ENCODE results near the gene CPT2. TPM values are rescaled to one million over a fixed set of nuclear protein-coding genes. Genes with fewer than 3 reads are reported as not detected.

Gene CPT2
- total RNA-seq, 1 donor from 2014 or later, result 19.0 TPM

DNA sequence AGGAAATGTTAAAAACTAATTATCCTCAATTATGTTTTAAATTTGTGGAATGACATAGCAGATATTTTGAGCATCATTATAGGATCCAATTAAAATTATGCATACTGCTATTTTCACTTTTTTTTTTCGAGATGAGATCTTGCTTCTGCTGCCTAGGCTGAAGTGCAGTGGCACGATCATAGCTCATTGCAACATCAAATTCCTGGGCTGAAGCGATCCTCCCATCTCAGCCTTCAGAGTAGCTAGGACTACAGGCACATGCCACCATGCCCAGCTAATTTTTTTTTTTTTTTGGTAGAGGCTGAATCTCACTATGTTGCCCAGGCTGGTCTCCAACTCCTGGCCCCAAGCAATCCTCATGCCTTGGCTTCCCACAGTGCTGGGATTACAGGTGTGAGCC is 42.9 kb upstream of the CPT2 start:
- no peak overlapping the region for H3K9ac ChIP-seq
- H3K9me3 Mint-ChIP-seq, result no peaks in the 10 kb centered on the region
- no peaks in the 10 kb centered on the region for H3K79me2 ChIP-seq (ENCODE audit: low read depth)
- no peak for DNase-seq (ENCODE audit: low spot score)
- no peaks in the 10 kb centered on the region for H3K36me3 ChIP-seq
- no peaks in the 10 kb centered on the region for H3K9me3 ChIP-seq (ENCODE audit: low read depth)
- H3K27ac ChIP-seq, result no peak overlapping the region
- no peaks in the 10 kb centered on the region for H3F3A ChIP-seq (ENCODE audit: low read depth)
- H3K4me3 Mint-ChIP-seq, result no peak overlapping the region
- no peaks in the 10 kb centered on the region for H3K4me1 Mint-ChIP-seq
- H3K4me2 ChIP-seq, result no peak overlapping the region
- no peak overlapping the region for H3K27ac Mint-ChIP-seq
- no peaks in the 10 kb centered on the region for H4K20me1 ChIP-seq (ENCODE audit: low read depth)
- H3K27me3 ChIP-seq, result no peaks in the 10 kb centered on the region
- no peaks in the 10 kb centered on the region for H3K4me1 ChIP-seq
- no peak overlapping the region for H3K4me3 ChIP-seq
- H3K27me3 Mint-ChIP-seq (ENCODE audit: insufficient read depth, low read depth), result no peaks in the 10 kb centered on the region
- no peak overlapping the region for H2AFZ ChIP-seq (replicated peaks)
- TF ChIP-seq EZH2phosphoT487 (IDR thresholded peaks at IDR 0.05) (no peak), CTCF (IDR thresholded peaks at IDR 0.05) (no peak), EZH2 (IDR thresholded peaks at IDR 0.05) (no peak)
- no peaks in the 10 kb centered on the region for H3K36me3 Mint-ChIP-seq

- no peaks in the 10 kb centered on the region for H4K20me1 ChIP-seq (ENCODE audit: low read depth)
- H3K4me2 ChIP-seq, result no peak overlapping the region
- no peaks in the 10 kb centered on the region for H3K9me3 ChIP-seq (ENCODE audit: low read depth)
- TF ChIP-seq EZH2 (IDR thresholded peaks at IDR 0.05) (no peak), EZH2phosphoT487 (IDR thresholded peaks at IDR 0.05) (no peak), CTCF (IDR thresholded peaks at IDR 0.05) (no peak)
- H3K27ac Mint-ChIP-seq, result no peak overlapping the region
- no peaks in the 10 kb centered on the region for H3K4me1 ChIP-seq
- H3K36me3 ChIP-seq, result no peaks in the 10 kb centered on the region
- DNase-seq (ENCODE audit: low spot score), result no peak
- H3K27ac ChIP-seq, result no peak overlapping the region
- H3K9ac ChIP-seq, result no peak overlapping the region
- H3F3A ChIP-seq (ENCODE audit: low read depth), result no peaks in the 10 kb centered on the region
- H2AFZ ChIP-seq (replicated peaks), result peak overlapping the region; percentile 40
- H3K27me3 Mint-ChIP-seq (ENCODE audit: insufficient read depth, low read depth), result no peaks in the 10 kb centered on the region
- H3K36me3 Mint-ChIP-seq, result no peaks in the 10 kb centered on the region
- H3K4me1 Mint-ChIP-seq, result no peaks in the 10 kb centered on the region
- no peaks in the 10 kb centered on the region for H3K9me3 Mint-ChIP-seq
- no peaks in the 10 kb centered on the region for H3K79me2 ChIP-seq (ENCODE audit: low read depth)
- H3K4me3 Mint-ChIP-seq, result no peak overlapping the region
- H3K4me3 ChIP-seq, result no peak overlapping the region
- no peaks in the 10 kb centered on the region for H3K27me3 ChIP-seq
These were observed 41.7 kb upstream of the CPT2 start for GRCh38 chr1:53154859-53155438.

GRCh38 chr1:53155534-53155933 is 41.1 kb upstream of the CPT2 start:
- Mint-ChIP-seq H3K36me3 (no peaks in the 10 kb centered on the region), H3K27ac (no peak overlapping the region), H3K4me3 (no peak overlapping the region), H3K27me3 (ENCODE audit: insufficient read depth, low read depth) (peaks cover 2% of the 10 kb centered on the region), H3K9me3 (no peaks in the 10 kb centered on the region), H3K4me1 (no peaks in the 10 kb centered on the region)
- H3F3A ChIP-seq (ENCODE audit: low read depth), result no peaks in the 10 kb centered on the region
- no peaks in the 10 kb centered on the region for H3K4me1 ChIP-seq
- H3K36me3 ChIP-seq, result no peaks in the 10 kb centered on the region
- H3K9me3 ChIP-seq (ENCODE audit: low read depth), result no peaks in the 10 kb centered on the region
- H3K4me2 ChIP-seq, result no peak overlapping the region
- H3K79me2 ChIP-seq (ENCODE audit: low read depth), result no peaks in the 10 kb centered on the region
- no peaks in the 10 kb centered on the region for H3K27me3 ChIP-seq
- H4K20me1 ChIP-seq (ENCODE audit: low read depth), result no peaks in the 10 kb centered on the region
- H3K27ac ChIP-seq, result no peak overlapping the region
- no peak for DNase-seq (ENCODE audit: low spot score)
- H2AFZ ChIP-seq (replicated peaks), result peak overlapping the region; percentile 40
- no peak overlapping the region for H3K4me3 ChIP-seq
- no peak overlapping the region for H3K9ac ChIP-seq
- no peak for TF ChIP-seq EZH2phosphoT487 (IDR thresholded peaks at IDR 0.05)
- TF ChIP-seq CTCF (IDR thresholded peaks at IDR 0.05), result no peak
- no peak for TF ChIP-seq EZH2 (IDR thresholded peaks at IDR 0.05)
